GM12872 (cell line): ENCODE measurements around the gene DCXR.

Source experiments
- TF ChIP-seq, protein P1 (sequence below): IDR thresholded peaks from 3 replicates; pipeline ENCODE4 v1.5.1; 2011; ENCODE audit warnings: low read depth, mild to moderate bottlenecking, low read length, moderate library complexity; ENCODE audit not compliant: insufficient read depth

DCXR gene

DNA sequence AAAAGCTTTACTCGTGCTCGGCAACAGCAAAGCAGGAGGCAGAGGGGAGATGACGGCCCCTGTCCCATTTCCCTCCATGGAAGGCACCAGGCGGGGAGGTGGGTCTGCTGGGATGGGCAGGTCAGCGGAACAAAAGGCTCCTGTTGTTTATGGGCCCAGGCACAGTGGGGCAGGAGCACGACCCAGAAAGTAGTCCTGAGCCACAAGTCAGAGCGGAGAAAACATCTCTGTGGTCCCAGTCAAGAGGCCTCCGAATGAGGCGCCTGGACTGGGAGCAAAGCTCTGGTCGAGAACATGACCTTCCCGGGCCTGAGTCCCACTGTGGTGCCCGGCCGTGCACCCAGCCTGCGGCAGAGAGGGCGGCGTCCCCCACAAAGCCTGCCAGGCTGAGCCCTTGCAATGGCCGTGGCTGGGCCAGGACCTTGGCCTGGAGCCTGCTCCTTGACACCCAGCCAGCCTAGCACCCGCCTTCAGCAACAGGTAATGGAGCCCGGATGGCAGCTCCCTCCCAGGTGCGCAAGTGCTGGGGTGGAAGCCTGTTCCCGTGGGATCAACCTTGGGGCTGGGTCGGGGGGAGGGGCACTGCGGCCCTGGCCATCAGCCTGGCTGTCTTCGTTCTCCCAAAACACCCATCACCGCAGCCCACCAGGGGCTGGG, 10.5 kb upstream of the DCXR start:
- TF ChIP-seq, protein P1, sequence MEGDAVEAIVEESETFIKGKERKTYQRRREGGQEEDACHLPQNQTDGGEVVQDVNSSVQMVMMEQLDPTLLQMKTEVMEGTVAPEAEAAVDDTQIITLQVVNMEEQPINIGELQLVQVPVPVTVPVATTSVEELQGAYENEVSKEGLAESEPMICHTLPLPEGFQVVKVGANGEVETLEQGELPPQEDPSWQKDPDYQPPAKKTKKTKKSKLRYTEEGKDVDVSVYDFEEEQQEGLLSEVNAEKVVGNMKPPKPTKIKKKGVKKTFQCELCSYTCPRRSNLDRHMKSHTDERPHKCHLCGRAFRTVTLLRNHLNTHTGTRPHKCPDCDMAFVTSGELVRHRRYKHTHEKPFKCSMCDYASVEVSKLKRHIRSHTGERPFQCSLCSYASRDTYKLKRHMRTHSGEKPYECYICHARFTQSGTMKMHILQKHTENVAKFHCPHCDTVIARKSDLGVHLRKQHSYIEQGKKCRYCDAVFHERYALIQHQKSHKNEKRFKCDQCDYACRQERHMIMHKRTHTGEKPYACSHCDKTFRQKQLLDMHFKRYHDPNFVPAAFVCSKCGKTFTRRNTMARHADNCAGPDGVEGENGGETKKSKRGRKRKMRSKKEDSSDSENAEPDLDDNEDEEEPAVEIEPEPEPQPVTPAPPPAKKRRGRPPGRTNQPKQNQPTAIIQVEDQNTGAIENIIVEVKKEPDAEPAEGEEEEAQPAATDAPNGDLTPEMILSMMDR = no peak

DNA sequence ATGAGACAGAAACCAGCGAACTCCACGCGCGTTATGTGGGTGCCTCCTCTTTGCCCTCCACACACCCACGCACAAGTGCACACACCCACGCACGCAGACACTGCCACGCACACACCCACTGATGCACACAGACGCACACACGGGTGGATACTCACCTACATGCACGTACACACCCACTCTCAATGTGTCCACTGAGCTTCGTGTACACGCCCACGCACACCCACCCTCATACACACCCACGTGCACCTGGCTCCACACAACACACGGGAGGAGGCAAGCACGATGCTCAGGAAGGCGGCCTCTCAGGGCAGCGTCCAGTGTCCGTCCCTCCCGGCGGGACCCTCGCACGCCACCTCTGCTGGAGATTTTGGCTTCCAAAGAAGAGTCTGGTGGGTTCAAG, 9.9 kb upstream of the DCXR start:
- TF ChIP-seq, protein P1 = no peak

DNA sequence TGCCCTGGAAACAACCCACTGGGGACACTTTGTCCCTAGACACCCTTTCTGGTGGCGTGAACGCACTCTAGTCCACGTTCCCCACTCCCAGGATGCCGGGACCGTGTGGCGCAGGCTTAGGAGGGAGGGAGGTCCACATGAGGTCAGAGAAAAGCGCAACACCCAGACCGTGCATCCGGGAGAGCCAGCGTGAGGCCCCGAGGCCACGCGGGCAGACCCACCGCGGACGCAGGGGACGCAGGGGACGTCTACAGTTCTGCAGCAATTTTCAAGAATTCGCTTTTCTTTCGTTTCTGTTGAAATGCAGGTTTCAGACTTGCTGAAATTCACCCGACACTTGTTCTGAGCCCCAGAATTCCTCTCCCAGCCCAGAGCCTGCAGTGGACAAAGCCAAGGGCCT, 9.4 kb upstream of the DCXR start:
- TF ChIP-seq, protein P1 = no peak

DNA sequence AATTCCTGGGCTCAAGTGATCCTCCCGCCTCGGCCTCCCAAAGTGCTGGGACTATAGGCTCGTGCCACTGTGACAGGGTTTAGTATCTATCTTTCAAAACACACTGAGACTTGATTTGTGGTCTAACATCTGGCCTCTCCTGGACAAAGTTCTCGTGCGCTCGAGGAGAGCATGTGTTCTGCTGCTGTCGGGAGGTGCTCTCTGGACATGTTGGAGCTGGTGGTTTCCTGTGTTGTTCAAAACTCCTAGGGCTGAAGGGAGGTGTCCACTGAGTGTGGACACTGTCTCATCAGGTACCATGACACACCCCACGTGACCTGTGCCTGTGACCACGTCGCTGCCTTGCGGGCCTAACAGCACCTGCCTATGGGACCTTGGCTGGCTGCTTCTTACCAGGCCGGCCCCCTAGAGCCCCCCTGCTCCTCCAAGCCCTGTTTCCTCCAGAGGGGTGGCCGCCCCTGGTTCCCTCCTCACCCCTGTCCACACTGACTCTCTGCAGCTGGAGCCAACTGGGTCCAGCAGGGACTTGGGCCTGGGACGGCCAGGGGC, 8.5 kb upstream of the DCXR start:
- TF ChIP-seq, protein P1 = no peak

DNA sequence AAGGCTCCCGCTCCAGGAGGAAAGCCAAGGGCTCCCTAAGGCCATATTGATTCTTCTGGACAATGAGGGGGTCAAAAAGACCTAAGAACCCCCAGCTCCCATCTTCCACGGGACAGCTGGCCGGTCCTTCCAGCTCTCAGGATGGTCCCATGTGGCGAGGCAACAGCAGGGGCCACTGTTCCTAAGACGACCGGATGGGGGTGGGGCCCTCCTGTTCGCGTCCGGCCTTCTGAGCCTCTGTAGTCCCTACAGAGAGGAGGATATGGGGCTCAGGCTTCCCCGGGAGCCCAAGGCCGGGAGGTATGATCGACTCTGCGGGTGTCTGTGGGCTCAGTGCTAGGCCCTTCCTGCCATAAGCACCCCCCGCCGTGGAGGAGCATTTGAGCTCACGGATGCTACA, 6.0 kb upstream of the DCXR start:
- TF ChIP-seq, protein P1 = no peak

DNA sequence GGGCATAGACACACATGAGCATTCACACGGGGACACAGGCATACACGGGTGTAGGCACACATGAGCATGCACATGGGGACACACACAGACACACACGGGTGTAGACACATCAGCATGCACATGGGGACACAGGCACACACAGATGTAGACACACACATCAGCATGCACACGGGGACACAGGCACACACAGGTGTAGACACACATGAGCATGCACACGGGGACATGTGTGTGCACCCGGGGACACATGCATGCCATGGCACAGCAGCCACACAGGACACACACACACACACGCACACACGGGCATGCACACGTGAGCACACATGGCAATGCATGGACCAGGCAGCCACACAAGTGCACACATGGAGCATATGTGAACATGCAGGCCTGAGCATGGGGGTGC, 5.2 kb upstream of the DCXR start:
- TF ChIP-seq, protein P1 = no peak

DNA sequence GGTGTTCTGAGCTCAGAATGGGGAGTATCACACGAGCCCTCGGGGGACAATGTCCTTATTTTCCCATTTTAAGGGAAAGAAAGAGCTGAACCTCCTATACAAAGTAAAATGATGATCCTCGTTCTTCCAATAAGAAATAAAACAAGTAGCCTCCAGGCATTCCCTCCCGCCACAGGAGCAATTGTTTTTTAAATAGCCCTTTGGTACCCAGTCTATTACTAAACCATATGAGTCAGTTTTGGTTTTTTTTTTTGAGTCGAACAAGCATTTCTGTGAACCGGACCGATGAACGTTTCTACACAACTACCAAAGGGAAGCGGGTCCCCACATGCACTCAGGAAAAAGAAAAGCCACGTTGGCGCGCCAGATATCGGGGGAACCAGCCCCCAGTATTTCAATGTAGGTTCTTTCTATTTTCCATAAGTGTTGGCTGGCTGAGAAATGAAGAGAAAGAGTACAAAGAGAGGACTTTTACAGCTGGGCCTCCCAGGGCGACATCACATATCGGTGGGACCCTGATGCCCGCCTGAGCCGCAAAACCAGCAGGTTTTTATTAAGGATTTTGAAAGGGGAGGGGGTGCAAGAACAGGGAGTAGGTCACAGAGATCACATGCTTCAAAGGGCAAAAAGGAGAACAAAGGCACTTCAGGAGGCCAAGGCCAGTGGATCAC, 3.8 kb upstream of the DCXR start:
- TF ChIP-seq, protein P1 = no peak
